Suppressor macrophage treated with lipopolysaccharide for 1 hour (primary cell): ENCODE measurements around the gene TTYH2.
"Not testable (repeated sequence)": the region's sequence is repeated elsewhere in the genome, so short reads cannot be mapped to it uniquely, and the experiment has no call there.

Source experiments
- DNase-seq, 3 donors: peaks; one replicate each; pipeline ENCODE4 v3.0.0-alpha.2; 2020 to 2022

The TTYH2 gene, protein sequence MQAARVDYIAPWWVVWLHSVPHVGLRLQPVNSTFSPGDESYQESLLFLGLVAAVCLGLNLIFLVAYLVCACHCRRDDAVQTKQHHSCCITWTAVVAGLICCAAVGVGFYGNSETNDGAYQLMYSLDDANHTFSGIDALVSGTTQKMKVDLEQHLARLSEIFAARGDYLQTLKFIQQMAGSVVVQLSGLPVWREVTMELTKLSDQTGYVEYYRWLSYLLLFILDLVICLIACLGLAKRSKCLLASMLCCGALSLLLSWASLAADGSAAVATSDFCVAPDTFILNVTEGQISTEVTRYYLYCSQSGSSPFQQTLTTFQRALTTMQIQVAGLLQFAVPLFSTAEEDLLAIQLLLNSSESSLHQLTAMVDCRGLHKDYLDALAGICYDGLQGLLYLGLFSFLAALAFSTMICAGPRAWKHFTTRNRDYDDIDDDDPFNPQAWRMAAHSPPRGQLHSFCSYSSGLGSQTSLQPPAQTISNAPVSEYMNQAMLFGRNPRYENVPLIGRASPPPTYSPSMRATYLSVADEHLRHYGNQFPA

DNA sequence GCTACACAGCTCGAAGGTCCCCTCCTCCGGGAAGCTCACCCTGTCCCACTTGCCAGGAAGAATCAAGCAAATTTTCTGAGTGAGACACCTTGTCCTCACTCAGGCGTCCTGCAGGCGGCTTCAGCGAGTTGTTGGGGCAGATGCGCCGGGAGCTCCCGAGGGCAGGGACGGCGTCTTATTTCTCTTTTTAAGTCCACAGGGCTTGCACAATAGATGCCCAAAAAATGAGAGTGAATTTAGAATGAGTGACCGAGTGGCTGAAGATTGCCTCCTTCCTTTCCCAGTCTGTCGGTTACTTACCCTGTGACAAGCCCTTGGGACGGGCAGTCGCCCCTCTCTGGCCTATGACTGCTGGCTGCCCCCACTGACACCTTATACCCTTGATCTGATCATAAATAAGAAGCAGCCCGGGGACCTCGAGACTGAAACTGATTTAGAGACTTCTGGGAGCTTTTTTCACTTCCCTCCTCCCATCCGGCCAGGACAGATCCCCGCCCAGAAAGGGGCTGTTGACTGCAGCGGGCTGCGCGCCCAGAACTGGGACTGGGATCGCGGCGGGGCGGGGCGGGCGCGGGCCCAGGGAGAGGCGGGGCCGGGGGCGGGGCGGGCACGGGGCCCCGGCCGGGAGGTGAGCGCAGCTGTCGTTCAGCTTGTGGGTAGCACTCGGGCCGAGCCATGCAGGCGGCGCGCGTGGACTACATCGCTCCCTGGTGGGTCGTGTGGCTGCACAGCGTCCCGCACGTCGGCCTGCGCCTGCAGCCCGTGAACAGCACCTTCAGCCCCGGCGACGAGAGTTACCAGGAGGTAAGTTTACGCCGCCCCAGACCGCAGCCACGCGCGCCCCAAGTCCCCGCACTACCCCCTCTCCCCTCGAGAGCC is at the start of gene TTYH2:
Gene TTYH2, plus strand, starts transcription at position 659 of the 879 bp plus-strand sequence. Its CDS starts 17 bp downstream, at position 676.
- DNase-seq: peak; percentile 97 to 98 (median 98)

DNA sequence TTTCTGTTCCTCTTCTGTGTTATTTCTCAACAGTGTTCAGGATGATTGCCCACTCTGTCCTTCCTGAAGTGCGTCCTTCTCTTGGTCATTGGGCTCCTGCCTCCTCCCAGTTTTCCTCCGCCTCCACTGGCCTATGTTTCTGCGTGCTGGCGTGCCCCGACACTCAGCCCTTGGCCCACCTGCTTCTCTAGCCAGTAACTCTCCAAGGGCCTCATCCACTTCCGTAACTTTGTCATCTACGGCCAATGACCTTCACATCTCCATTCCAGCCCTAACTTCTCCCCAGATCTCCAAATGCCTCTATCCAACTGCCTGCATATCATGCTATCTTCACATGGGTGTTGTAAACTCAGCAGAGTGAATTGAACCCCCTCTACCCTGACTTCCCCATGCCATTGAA is 49.5 kb upstream of the TTYH2 start:
- no peak for DNase-seq

DNA sequence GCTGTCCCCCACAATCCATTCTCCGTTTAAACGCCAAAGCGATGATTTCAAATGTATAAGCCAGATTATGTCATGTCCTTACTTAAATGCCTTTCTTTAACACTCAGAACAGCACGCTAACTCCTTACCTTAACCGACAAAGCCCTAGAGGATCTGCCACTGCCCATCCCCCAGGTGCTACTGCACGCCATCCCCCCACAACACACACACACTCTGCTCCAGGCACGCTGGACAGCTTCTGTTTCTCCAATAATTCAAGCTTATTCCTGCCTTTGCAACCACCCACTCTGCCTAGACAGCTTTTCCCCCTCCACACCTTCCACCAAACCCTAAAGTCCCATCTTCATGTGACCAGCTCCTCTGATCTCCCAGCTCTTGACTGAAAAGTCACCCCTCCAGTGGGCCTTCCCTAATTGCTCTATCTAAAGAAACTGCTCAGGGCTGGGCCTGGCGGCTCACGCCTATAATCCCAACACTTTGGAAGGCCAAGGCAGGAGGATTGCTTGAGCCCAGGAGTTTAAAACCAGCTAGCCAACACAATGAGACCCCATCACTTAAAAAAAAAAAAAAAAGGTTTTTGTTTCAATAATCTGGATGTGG is 48.8 kb upstream of the TTYH2 start:
- DNase-seq: no peak

DNA sequence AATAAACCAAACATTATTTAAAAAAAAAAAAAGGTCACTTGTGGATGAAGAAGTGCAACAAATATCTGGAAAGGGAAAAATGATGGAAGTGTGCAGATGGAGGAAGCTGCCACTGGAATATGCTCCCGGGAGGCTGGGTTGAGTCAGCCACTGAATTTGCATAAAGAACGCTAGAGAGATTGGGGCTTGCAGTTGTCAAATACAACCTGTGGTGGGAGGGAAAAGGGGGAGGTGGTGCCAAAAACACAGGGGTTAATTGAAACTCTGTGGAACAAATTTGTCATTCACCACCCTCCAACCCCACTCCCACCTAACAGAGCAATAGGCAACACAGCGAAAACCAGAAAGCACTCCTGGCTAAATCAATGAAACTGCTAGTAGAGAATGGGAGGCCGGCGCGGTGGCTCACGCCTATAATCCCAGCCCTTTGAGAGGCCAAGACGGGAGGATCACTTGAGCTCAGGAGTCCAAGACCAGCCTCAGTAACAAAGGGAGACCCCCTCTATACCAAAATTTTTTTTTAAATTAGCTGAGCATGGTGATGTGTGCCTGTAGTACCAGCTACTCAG is 47.5 kb upstream of the TTYH2 start:
- no peak for DNase-seq

DNA sequence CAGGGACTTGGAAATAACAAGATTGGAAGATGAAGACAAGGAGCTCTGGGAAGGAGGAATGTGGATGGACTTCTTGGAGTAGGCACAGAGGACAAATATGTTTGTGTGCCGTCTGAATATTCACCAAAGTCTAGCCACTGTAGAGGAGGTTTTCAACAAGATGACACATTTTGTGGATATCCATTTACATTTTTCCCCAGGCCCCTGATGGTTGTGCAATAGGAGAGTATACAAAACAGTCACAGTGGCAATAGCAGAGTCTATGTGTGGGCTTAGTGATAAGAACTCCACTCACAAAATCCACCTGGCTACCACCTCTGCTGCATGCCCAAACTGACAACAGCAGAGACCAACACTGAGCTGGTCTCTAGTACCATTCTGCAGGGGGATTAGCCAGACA is 42.4 kb upstream of the TTYH2 start:
- no peak for DNase-seq

DNA sequence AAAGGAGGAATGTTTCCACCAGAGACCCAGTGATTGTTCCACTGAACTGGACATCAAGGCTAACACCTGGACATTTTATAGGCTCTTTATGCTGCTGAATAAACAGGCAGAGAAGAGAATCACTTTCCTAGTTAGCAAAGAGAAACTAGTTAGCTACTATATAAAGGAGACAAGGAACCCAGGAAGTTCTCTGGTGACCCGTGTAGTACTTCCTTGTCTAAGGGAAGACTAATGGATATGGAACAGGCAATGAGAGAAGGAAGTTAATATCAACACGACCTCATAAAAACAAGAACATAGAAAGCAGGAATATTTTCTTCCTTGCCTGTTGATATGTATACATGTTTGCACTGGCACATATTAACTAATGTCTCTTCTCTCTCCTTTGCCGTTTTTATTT is 40.7 kb upstream of the TTYH2 start:
- DNase-seq: no peak

DNA sequence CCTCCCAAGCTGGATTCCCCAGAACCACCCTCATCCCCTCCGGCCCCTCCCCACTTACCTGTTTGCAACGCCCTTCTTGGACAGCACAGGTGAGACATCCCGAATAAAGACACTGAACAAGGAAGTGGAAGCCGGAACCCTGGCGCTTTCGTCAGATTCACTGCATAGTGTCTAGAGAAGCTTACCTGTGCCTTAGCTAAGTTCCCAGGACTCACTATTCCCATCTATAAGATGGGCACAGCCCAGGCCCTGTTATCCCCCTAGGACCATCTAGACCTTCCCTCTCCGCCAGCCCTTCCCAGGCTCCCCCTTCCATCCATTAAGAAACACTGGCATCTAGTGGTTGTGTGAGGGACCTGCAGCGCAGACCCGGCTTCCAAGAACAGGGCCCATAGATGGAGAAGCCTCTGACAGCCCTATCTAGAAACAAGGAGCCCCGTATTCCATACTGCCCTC is 36.8 kb upstream of the TTYH2 start:
- peak; percentile 56 to 78 (median 72) for DNase-seq

DNA sequence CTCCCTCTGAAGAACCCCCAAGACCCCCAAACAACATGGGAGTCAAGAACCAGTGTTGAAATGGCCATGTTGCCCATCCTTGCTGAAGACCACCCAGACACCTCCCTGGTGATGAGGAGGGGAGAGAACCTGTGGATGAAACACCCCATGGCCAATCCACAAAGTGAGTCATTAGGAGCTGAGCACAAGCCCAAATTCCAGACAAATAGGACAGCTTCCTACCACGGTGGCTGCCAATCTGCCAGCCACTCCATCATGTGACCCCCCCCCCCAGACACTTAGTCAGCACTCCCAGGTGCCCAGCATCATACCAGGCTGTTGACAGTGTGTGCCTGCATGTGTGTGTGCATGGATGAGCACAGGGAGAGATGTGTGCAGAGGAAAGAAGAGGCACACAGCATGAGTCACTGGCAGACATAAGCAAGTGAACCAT is 36.3 kb upstream of the TTYH2 start:
- no peak for DNase-seq

DNA sequence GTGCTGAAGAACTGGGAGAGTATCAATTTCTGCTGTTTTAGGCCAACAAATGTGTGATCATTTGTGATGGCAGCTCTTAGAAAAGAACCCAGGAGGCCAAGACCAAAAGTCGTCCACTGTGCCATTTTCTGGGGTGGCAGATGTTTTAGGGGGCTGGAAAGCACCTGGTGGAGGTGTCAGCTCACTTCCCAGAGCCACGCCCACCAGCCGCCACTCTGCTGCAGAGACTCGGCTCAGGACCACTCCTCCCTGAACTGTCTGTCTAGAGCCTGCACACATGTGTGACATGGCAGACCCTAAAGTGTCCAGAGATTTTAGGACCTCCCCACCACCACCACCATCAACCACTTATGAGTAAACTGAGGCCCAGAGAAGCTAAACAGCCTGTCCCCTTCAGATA is 33.8 kb upstream of the TTYH2 start:
- no peak for DNase-seq

DNA sequence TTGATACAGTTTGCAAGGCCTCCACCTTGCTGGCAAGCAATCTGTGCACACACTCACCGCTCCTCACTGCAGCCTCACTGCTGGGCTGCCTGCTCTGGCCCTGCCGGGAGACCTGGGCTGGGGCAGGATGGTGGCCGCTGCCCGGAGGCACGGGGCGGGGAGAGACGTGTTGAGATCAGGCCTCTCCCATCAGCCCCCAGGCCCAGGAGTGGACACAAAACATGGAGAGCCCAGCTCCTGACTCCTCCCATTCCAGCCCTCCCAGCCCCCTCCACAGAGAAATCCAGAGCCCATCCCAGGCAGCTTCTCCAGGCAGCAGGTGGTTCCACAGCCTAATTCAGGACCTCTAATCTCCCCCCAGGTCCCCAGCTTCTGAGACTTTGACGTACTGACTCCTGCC is 33.0 kb upstream of the TTYH2 start:
- no peak for DNase-seq

DNA sequence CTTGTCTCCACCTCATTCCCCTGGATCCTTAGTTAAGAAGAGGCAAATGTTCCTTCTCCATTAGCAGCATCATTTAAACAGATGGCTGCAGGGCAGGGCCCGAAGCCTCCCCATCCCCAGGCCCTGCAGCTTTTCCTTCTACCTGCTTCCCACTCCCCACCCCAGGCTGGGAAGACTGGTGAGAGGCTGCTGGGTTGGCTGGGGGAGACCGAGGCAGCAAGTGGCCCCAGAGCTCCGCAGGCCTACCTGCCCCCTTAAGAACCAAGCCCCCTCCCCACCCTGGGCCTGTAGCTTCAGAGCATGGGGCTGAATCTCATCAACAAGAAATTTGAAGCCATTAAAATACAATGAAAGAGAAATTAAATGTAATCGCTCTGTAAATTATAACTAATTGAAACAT is 32.0 kb upstream of the TTYH2 start:
- DNase-seq: no peak

DNA sequence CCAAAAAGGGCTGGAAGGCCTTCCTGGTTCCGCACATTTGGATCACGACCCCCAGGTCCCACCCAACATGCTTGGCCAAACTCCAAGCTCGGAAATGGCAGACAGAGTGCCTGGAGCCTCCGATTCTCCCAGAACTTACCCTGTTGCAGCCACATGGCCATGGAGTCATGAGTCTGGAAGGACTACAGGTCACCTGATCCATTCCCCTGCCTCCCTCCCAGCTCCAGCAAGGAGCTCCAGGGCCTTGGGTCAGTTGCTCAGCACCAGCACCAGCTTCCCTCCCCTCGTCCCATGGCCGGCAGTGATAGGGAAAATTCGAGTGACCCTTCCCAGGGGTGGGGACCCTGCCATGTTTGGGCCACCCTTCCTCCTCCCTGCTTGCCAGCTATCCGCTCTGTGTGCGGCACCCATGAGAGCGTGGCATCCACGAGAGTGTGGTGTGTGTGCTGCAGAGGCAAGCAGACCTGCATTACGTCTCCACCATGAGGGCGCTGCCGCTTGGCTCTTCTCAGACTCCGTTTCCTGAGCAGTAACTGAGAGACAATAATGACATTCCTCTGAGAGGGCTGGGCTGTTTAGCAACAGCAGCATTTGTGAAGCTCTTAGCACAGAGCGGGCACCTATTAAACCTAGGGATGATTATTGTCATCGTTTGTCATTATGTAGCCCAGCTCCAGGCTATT is 31.2 kb upstream of the TTYH2 start:
- no peak for DNase-seq

DNA sequence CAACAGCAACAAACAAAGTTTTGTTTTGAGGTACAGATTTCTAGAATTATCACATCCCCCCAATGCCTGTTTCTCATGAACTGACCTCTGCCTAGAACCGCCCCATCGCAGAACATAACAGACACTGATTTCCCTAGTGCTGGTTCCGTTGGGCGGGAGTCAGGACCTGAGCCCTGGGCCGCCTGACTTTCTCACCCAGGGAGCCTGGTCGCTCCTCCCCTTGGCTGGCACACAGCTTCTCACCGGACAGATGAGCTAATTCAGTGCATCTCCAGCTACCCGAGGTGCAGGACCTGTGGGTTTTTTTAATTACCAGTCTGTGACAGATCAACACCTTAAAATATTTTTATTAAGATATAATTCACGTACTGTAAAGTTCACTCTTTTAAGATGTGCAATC is 30.0 kb upstream of the TTYH2 start:
- no peak for DNase-seq

DNA sequence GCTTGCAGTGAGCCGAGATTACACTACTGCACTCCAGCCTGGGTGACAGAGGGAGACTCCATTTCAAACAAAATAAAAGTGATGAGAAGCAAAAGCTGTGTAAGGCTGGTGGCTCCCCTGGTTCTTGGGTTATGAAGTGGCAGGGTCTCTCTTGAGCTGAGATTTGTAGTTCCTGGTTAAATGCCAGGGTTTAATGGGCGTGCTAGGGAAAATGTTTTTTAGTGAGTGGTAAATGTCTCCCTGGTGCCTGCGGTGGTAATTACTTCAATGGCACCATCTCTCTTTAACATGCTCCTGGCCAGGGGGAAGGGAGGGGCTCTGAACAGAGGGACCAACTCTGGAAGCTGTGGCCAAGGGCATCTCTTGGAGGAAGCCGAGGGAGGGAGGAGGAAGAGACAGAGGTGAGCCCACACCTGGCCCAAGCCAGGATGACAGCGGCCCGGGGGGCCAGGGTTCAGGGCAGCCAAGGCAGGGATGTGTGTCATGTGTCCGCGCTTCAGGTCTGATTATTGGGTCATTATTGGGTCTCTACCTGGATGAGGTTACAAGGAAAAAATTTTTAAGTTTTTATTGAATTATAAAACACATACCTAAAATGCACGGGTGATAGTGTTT is 27.7 kb upstream of the TTYH2 start:
- no peak for DNase-seq

DNA sequence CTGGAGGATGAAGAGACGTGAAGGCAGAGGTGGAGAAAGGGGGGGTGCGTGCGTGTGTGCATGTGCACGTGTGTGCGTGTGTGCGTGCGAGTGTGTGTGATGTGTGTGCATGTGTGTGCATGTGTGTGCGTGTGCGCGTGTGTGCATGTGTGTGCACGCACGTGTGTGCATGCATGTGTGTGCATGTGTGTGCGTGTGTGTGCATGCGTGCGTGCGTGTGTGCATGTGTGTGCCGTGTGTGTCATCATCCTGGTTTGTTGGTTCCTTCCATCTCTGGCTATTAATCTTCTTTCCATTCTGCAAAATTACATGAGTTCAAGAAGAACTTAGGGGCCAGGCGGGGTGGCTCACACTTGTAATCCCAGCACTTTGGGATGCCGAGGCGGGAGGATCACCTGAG is 26.9 kb upstream of the TTYH2 start:
- DNase-seq: no peak

DNA sequence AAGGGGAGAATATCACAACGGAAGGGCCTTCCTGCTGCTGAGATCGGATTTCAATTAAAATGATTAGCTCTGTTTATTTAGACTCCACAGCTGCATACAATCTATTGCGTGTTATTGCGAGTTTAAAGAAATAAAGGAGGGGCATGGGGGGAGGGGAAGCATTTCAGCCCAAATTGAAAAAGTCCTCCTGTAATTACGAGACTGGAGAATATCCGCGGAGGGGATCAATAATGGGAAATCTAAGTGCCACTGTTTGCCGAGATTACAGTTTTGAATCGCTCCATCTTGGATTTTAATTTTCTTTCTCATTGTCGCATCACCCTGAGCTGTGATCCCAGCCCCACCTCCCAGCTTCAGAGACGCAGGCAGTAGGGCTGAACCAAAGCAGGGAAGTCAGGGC is 25.6 kb upstream of the TTYH2 start:
- no peak for DNase-seq

DNA sequence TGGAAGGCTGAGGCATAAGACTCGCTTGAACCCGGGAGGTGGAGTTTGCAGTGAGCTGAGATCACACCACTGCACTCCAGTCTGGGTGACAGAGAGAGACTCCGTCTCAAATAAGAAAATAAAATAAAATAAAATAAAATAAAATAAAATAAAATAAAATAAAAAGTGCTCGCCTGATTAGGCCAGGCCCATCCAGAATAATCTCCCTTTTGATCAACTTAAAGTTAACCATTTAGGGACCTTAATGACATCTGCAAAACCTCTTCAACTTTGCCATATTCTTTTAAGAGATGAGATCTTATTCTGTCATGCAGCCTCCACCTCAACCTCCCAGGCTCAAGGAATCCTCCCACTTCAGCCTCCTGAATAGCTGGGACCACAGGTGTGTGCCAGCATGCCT is 24.7 kb upstream of the TTYH2 start:
- DNase-seq: not testable (repeated sequence)

DNA sequence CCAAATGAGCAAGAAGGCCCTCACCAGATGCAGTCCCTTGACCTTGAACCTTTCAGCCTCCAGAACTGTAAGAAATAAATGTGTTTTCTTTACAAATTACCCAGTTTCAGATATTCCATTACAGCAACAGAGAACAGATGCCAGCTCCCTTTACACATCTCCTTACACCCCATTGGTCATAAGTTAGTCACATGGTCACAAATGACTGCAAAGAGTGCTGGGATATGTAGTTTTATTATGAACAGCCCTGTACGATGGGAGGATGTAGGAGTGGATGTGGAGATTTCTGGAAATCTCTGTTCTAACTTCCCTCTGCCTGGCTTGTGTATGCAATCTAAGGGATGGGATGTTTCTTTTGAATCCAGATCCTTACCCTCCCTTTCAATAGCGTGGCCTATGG is 23.2 kb upstream of the TTYH2 start:
- DNase-seq: peak; percentile 42 to 63 (median 51)

DNA sequence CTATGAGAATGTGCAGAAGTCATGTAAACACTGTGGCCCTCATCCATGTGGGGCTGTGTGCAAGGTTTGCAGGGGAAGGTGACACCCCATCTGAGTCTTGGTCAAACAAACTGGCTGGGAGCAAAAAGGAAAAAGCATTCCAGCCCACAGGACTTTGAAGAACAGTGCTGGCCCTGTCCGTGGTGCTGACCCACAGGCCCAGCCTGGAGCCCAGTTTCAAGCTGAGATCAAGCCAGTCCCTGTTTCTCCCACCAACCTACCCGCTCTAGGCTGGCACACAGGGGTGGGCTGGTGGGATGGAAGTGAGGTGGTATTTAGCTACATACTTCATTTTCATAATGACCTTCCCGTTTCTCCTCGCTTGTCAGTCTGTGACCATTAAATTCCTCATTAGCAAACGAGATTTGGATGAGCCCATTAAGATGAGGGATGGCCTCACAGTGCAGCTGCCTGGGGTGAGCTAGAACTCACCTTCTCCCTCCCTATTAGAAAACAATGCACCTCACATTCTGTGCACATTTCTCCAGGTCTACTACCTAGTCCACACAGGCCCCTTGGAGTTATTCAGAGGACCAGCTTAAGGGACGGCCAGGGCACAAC is 22.5 kb upstream of the TTYH2 start:
- DNase-seq: peak in 1 of 3 donors; percentile 58

DNA sequence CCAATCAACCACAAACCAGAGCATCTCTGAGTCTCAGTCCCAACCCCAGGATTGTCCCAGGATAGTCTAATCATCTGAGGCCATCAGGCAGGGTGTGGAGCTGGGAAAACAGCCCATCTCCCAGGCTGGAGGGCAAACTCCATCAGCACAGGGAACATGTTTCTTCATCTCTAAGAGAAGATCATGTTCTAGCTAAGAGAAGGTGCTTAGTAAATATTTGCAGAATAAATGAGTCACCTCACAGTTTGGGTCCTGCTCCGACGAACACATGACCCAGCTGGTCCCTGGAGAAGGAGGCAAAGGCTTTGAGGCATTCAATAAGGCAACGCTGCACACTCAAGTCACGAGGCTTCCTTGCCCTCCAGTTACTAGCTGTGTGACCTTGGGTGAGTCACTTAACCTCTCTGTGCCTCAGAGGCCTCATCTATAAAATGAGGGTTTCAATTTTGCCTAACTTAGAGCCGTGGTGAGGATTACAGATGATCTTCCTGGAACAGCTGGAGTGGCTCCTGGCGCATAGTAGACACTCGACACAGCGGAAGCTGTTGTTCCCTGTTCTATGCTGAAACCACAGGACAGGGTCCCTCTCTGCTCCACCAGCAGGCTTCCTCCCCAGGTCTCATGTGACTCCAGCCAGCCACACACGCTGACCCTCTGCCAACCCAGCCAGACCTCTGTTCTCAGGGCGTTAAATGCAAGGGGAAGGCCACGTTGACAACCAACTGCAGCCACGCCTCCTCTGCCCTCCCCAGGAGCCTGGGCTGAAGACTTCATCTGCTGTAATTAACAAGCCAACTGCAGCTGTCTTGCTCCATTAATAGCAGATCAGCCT is 20.2 kb upstream of the TTYH2 start:
- peak; percentile 62 to 65 (median 65) for DNase-seq
